Stimulated activated effector memory CD8-positive, alpha-beta T cell treated with anti-CD3 and anti-CD28 coated beads, Interleukin-12 subunit alpha, Interleukin-12 subunit beta, amount 100 ng/mL, for 72 hours (primary cell): ENCODE results near the gene AS3MT.
"Not testable (repeated sequence)": the region's sequence is repeated elsewhere in the genome, so short reads cannot be mapped to it uniquely, and the experiment has no call there.

Experiments
- ATAC-seq: fragments of 150-1000 bp; cut with Tn5 transposase; 2 replicates; pipeline ENCODE4 v1.10.0; 2021
- DNase-seq, 2 donors: peaks; one replicate each; pipeline ENCODE4 v3.0.0; 2021 to 2022; ENCODE audit warnings: low spot score in 2 of 2
- H3K27ac Mint-ChIP-seq: one replicate; pipeline ENCODE4 v1.8.0; 2022; ENCODE audit warnings: mild to moderate bottlenecking, mixed read lengths
- H3K36me3 Mint-ChIP-seq: one replicate; pipeline ENCODE4 v1.8.0; 2022; ENCODE audit warnings: mild to moderate bottlenecking, mixed read lengths
- H3K4me1 Mint-ChIP-seq: one replicate; pipeline ENCODE4 v1.8.0; 2022; ENCODE audit warnings: mixed read lengths
- H3K4me3 Mint-ChIP-seq: one replicate; pipeline ENCODE4 v1.8.0; 2022; ENCODE audit warnings: mild to moderate bottlenecking, mixed read lengths
- H3K9me3 Mint-ChIP-seq: one replicate; pipeline ENCODE4 v1.8.0; 2022; ENCODE audit warnings: mixed read lengths

AS3MT gene

GRCh38 chr10:102927311-102928010, 58.2 kb downstream of the AS3MT start:
- Mint-ChIP-seq H3K36me3 (peaks cover 6% of the 10 kb centered on the region), H3K27ac (no peak overlapping the region), H3K4me1 (peaks cover 20% of the 10 kb centered on the region), H3K4me3 (no peak overlapping the region), H3K9me3 (no peaks in the 10 kb centered on the region)
- ATAC-seq (no peak), DNase-seq (no peak)

GRCh38 chr10:102928442-102928841, 59.2 kb downstream of the AS3MT start:
- DNase-seq, H3K27ac Mint-ChIP-seq, H3K9me3 Mint-ChIP-seq, H3K36me3 Mint-ChIP-seq, ATAC-seq, H3K4me3 Mint-ChIP-seq: not testable (repeated sequence)
- peaks cover 12% of the 10 kb centered on the region for H3K4me1 Mint-ChIP-seq

GRCh38 chr10:102930720-102931119, 61.5 kb downstream of the AS3MT start:
- Mint-ChIP-seq H3K36me3 (peaks cover 6% of the 10 kb centered on the region), H3K27ac (no peak overlapping the region), H3K4me1 (peaks cover 6% of the 10 kb centered on the region), H3K4me3 (no peak overlapping the region), H3K9me3 (no peaks in the 10 kb centered on the region)
- no peak for ATAC-seq
- DNase-seq: no peak

- H3K27ac Mint-ChIP-seq: no peak overlapping the region
- H3K9me3 Mint-ChIP-seq: no peaks in the 10 kb centered on the region
- no peak overlapping the region for H3K4me3 Mint-ChIP-seq
- peaks cover 6% of the 10 kb centered on the region for H3K36me3 Mint-ChIP-seq
- peaks cover 13% of the 10 kb centered on the region for H3K4me1 Mint-ChIP-seq
- DNase-seq (no peak), ATAC-seq (no peak)
Measured at GRCh38 chr10:102931643-102932042, 62.4 kb downstream of the AS3MT start.

GRCh38 chr10:102935505-102935904, 66.2 kb downstream of the AS3MT start:
- no peak for ATAC-seq
- H3K4me3 Mint-ChIP-seq: no peak overlapping the region
- H3K9me3 Mint-ChIP-seq: no peaks in the 10 kb centered on the region
- no peak overlapping the region for H3K27ac Mint-ChIP-seq
- DNase-seq: no peak
- peaks cover 8% of the 10 kb centered on the region for H3K4me1 Mint-ChIP-seq
- no peaks in the 10 kb centered on the region for H3K36me3 Mint-ChIP-seq

- ATAC-seq: peak; percentile 40
Measured at GRCh38 chr10:102935939-102936605, 66.8 kb downstream of the AS3MT start.

GRCh38 chr10:102941401-102941800, 72.1 kb downstream of the AS3MT start:
- Mint-ChIP-seq H3K9me3 (no peaks in the 10 kb centered on the region), H3K27ac (no peak overlapping the region), H3K4me3 (no peak overlapping the region), H3K4me1 (peaks cover 4% of the 10 kb centered on the region), H3K36me3 (peaks cover 5% of the 10 kb centered on the region)
- ATAC-seq (no peak), DNase-seq (no peak)

More at GRCh38 chr10:102935939-102936605, 66.8 kb downstream of the AS3MT start:
- peak overlapping the region; percentile 10 for H3K4me3 Mint-ChIP-seq
- peak overlapping the region; percentile 12 for H3K27ac Mint-ChIP-seq
- no peak for DNase-seq
- peaks cover 8% of the 10 kb centered on the region for H3K4me1 Mint-ChIP-seq
- H3K9me3 Mint-ChIP-seq: no peaks in the 10 kb centered on the region
- H3K36me3 Mint-ChIP-seq: no peaks in the 10 kb centered on the region

GRCh38 chr10:102945449-102945848, 76.2 kb downstream of the AS3MT start:
- DNase-seq (no peak), ATAC-seq (no peak)
- no peak overlapping the region for H3K4me3 Mint-ChIP-seq
- peaks cover 5% of the 10 kb centered on the region for H3K36me3 Mint-ChIP-seq
- H3K27ac Mint-ChIP-seq: no peak overlapping the region
- H3K9me3 Mint-ChIP-seq: no peaks in the 10 kb centered on the region
- H3K4me1 Mint-ChIP-seq: no peaks in the 10 kb centered on the region

GRCh38 chr10:102945962-102946361, 76.7 kb downstream of the AS3MT start:
- H3K4me3 Mint-ChIP-seq: no peak overlapping the region
- no peaks in the 10 kb centered on the region for H3K4me1 Mint-ChIP-seq
- H3K36me3 Mint-ChIP-seq: peaks cover 5% of the 10 kb centered on the region
- ATAC-seq (no peak), DNase-seq (no peak)
- no peaks in the 10 kb centered on the region for H3K9me3 Mint-ChIP-seq
- no peak overlapping the region for H3K27ac Mint-ChIP-seq

GRCh38 chr10:102946992-102947391, 77.7 kb downstream of the AS3MT start:
- no peak for DNase-seq
- Mint-ChIP-seq H3K36me3 (no peaks in the 10 kb centered on the region), H3K27ac (no peak overlapping the region), H3K4me1 (no peaks in the 10 kb centered on the region), H3K4me3 (no peak overlapping the region), H3K9me3 (no peaks in the 10 kb centered on the region)
- ATAC-seq: no peak

- Mint-ChIP-seq H3K4me3 (no peak overlapping the region), H3K4me1 (no peaks in the 10 kb centered on the region), H3K27ac (no peak overlapping the region), H3K9me3 (no peaks in the 10 kb centered on the region), H3K36me3 (no peaks in the 10 kb centered on the region)
- DNase-seq (no peak), ATAC-seq (no peak)
Measured at GRCh38 chr10:102948176-102948575, 78.9 kb downstream of the AS3MT start.

- no peak for ATAC-seq
- Mint-ChIP-seq H3K4me1 (no peaks in the 10 kb centered on the region), H3K27ac (no peak overlapping the region), H3K36me3 (no peaks in the 10 kb centered on the region), H3K4me3 (no peak overlapping the region), H3K9me3 (no peaks in the 10 kb centered on the region)
- DNase-seq: no peak
Measured at GRCh38 chr10:102948786-102949185, 79.5 kb downstream of the AS3MT start.

GRCh38 chr10:102949916-102950315, 80.6 kb downstream of the AS3MT start:
- no peaks in the 10 kb centered on the region for H3K36me3 Mint-ChIP-seq
- no peaks in the 10 kb centered on the region for H3K4me1 Mint-ChIP-seq
- no peak for DNase-seq

GRCh38 chr10:102951316-102951715, 82.0 kb downstream of the AS3MT start:
- no peak overlapping the region for H3K27ac Mint-ChIP-seq
- H3K36me3 Mint-ChIP-seq: no peaks in the 10 kb centered on the region
- ATAC-seq (no peak), DNase-seq (no peak)
- H3K4me1 Mint-ChIP-seq: no peaks in the 10 kb centered on the region
- H3K9me3 Mint-ChIP-seq: no peaks in the 10 kb centered on the region
- H3K4me3 Mint-ChIP-seq: no peak overlapping the region

More at GRCh38 chr10:102949916-102950315, 80.6 kb downstream of the AS3MT start:
- H3K4me3 Mint-ChIP-seq: no peak overlapping the region
- no peaks in the 10 kb centered on the region for H3K9me3 Mint-ChIP-seq
- no peak for ATAC-seq
- no peak overlapping the region for H3K27ac Mint-ChIP-seq
